Stimulated activated CD4-positive, alpha-beta T cell treated with anti-CD3 and anti-CD28 coated beads, TNF-alpha, amount 100 ng/mL, for 1 hour (primary cell): ENCODE data around the gene NUP188.

ENCODE experiments used
- DNase-seq, 3 donors: peaks; one replicate each; pipeline ENCODE4 v3.0.0-alpha.2; 2020; ENCODE audit warnings: low read depth in 3 of 3, low spot score in 1 of 3

The NUP188 gene

GRCh38 chr9:129005336-129005997, 58.0 kb downstream of the NUP188 start:
- no peak for DNase-seq

GRCh38 chr9:129006328-129007034, 59.0 kb downstream of the NUP188 start:
- no peak for DNase-seq

DNA sequence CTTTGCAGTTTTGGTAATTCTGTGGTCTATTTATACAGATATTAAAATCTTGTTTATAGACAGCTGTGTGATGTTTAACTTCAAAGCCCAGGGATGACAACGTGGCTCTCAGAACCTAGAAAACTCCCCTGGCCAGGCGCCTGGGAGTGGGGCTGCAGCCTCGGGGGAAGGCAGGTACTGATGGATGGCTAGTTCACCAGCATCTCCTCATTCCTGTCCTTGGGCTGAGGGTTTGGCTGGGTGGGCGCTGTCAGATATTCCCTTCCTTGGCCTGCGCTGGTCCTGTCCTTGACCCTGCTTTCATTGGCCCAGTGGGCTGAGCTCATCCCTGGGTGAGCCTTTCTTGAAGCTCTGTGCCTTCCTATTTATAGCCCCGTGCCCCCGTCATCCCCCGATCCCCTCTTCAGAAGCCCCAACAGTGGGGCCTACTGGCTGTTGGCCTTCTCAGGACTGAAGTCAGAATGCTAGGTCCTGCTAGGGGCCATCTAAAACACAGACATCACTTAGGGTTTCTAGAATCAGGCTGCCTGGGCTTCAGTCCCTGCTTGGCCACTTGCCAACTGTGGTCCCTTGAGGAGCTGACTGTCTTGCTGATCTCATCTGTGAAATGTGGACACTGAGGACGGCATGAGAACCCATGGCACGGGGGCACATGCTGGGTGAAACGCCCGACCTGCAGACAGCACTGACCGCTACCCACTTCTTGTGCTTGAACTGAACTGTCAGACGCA, 59.7 kb downstream of the NUP188 start:
- no peak for DNase-seq

DNA sequence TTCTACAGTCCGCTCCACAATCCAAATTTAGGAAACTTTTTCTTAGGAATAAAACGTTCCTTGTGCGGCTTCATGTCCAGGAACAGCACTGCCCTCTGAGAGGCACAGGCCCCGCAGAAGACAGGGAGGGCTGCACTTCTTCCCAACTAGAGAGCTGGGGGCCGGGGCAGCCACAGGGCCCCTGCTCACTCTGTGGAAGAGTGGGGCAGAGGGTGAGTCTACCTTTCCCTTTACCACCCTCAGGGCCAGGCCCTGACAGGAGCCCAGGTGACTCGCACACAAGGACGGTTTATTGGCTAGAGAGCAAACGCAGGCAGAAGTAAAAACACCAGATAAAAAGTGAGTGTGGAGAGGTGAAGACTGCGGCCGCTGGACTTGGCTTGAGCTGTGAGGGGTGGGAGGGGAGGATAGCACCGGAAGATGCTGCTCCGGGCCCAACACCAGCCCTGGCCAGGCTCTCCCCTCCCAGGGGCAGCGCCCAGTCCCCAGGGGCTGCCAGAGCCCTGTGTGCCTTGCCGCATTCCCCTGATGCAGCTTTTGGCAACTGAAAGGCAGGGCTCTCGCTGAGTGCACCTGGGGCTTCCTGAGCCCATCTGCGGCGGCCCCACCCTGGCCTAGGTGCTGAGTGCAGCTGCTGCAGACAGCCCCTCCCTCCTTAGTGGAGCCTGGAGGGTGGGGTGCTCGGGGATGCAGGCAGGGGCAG, 60.4 kb downstream of the NUP188 start:
- DNase-seq, result no peak

DNA sequence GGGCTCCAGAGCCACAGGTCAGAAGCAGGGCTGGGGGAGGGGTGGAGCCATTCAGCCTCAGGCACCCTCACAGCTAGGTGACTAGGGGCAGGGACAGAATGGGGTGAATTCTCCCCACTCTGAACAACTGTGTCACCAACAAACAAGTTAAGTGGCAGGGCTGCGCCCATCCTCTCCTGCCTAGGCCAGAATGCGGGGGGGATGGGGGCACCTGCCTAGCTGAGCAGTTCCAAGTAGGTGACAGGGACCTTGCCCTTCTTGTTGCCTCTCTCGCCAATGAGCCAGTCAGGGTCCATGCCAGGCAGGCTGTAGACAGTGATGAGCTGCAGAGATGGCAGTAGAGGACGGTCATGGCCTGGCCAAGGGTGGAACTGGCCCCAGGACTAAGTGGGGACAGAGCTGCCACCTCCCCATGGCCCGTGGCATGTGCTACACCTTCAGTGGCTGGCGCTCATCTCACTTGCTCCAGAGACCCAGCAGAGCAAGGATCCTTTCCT, 61.0 kb downstream of the NUP188 start:
- DNase-seq, result no peak

- no peak for DNase-seq
These were observed 61.6 kb downstream of the NUP188 start for GRCh38 chr9:129008986-129009583.

GRCh38 chr9:129009584-129010141, 62.2 kb downstream of the NUP188 start:
- DNase-seq, result no peak

DNA sequence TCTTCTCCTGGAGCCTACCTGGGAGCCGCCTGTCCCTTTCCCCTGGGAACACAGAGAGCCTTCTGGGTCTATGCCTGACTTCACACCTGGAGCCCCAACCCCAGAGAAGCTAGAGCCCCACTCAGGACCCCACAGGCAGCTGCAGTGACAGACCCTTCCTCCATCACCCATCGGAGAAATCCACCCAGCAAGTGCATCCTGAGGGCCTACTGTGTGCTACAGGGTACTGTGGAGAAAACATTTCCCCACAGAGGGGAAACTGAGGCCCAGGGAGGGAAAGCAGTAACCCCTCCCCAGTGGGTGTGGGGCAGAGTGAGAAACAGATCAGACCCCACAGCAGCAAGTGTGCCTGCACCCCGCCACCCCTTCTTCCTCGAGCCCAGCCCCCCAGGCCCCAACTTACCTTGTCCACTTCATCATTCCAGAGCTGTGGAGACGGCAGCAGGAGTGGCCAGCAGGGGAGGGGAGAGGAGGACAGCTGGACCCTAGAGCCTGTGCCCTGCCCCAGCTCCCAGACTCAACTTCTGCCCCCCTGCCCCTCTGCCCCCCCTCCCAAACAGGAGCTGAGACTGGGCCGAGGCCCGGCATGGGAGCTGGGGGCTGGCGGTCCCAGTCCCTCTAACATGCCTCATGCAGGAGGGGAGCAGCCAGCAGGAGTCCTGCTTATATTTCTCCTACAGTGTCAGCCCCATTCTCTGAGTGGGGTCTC, 62.9 kb downstream of the NUP188 start:
- DNase-seq, result no peak

- DNase-seq, result no peak
These were observed 63.7 kb downstream of the NUP188 start for GRCh38 chr9:129011170-129011569.

GRCh38 chr9:129011761-129012181, 64.3 kb downstream of the NUP188 start:
- DNase-seq, result no peak

GRCh38 chr9:129012343-129012742, 64.8 kb downstream of the NUP188 start:
- no peak for DNase-seq

DNA sequence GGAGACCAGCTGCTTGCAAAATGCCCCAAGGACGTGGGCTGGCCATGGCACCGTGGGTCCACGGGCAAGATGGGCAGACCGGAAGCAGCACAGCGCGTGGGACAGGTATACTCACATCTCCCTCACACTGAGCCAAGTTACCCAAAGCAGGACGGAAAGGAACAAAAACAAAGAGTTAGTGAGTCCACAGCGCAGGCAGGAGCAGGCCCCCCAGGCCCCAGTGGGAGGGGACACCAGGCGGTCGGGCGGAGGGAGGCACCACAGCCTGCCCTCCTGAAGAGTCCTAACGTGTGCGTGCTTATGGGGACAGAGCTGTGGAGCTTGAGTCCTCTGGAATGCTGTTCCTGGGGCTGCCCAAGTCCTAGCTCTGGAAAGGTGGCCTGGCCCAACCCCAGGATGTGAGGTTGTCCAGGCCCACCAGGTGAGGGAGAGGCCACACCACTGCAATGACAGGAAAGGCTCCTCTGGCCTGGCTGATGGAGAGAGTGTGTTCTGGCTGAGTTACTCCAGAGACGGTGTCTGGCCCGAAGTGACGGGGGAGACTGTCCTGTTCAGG, 65.5 kb downstream of the NUP188 start:
- no peak for DNase-seq

DNA sequence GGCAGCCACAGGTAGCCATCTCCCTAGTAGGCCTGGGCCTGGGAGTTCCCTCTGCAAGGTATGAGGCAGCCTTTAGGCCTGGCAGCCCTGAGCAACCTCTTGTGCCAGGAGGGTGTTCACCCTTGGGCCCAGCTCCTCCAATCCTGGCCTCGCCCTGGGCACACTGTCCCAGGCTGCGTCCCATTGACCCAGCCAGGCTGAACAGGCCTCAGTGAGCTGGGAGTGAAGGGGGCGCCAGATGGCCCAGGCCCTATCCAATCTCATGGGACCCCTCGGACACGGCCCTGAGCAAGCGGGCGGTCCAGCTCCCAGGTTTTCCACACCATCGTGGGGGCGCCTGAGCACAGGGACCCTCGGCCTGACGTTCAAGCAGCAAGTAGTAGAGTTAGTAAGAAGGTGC, 66.2 kb downstream of the NUP188 start:
- no peak for DNase-seq

- no peak for DNase-seq
These were observed 66.6 kb downstream of the NUP188 start for GRCh38 chr9:129014124-129014523.

- DNase-seq, result no peak
These were observed 67.1 kb downstream of the NUP188 start for GRCh38 chr9:129014608-129015007.

- DNase-seq, result no peak
These were observed 73.6 kb downstream of the NUP188 start for GRCh38 chr9:129021091-129021490.

DNA sequence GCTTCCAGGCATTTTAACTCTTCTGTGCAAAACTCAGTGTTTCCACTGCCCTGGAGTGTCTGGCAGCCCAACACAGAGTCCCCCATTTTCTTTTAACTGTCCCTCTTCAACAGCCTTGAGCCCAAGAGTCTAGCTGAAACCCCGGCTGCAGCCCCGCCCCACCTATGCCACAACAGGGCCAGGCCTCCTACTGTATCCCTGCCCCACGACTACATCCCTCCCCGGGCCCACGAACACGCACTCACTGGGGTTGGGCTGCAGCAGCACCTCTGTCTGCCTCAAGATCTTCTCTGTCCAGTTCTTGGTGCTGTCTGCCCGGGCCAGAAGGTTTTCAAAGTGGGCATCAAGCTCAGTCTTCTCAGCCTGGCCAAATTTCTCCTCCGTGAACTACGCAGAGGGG, 74.5 kb downstream of the NUP188 start:
- DNase-seq, result no peak

DNA sequence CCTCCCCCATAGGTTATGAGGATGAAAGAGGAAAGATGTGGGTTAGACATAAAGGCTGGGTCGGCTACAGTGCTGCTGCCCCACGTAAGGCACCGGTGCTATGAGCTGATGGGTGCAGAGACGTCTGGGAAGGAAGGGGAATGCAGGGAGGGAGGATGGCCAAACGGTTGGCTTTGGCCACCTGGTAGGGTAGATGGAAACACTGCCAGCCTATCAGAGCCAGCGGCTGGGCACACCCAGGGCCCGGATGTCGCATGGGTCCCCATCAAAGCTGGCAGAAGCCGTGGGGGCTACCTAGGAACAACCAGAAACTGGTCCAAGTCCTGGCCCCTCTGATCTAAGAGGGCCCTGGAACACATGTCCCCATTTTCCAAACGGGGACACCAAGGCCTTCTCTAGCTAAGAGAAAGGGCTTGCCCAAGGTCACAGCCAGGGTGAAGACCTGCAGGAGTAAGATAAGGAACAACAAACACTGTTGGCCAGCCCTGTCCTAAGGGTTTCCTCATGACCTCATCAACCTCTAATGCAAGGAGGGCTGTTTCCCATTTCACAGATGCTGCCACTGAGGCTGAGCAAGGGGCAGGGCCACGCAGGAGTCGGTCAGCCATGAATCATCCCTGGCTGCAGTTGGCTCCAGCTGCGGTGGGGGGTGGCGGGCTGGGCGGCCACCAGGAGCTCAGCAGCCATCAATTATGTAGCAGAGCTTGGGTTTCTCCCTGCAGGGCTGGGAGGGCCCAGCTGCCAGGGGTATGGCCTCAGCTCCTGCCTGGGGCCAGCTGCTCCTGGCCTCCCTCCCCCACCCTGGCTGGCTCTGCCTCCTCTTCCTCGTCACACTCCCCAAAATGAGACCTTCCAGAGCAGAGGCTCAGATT, 75.8 kb downstream of the NUP188 start:
- DNase-seq, result no peak

- DNase-seq, result no peak
These were observed 76.4 kb downstream of the NUP188 start for GRCh38 chr9:129023908-129024233.
